HL-60 (cell line): ENCODE results near the gene ACTN2.
A peak's percentile ranks its signal among the peaks of the same experiment; 100 is the strongest.

Experiments used
- DNase-seq, 2 experiments: peaks; one replicate each; pipeline ENCODE4 v3.0.0-alpha.2; 2010 to 2020; ENCODE audit warnings: low read depth in 1 of 2, low spot score in 1 of 2
- H3K27ac ChIP-seq: fragments of 250-450 bp; sonication (Bioruptor Pico); replicated peaks from 2 replicates; pipeline ENCODE4 v1.5.1; 2020; ENCODE audit warnings: mild to moderate bottlenecking, moderate library complexity
- H3K27me3 ChIP-seq: fragments of 250-450 bp; sonication (Bioruptor Pico); 2 replicates; pipeline ENCODE4 v1.5.1; 2021; ENCODE audit warnings: mild to moderate bottlenecking, moderate library complexity; ENCODE audit not compliant: insufficient read depth, poor library complexity, severe bottlenecking
- H3K4me3 ChIP-seq: replicated peaks from 2 replicates; pipeline ENCODE4 v1.5.1; 2011; ENCODE audit warnings: mild to moderate bottlenecking, control low read depth, low read length; ENCODE audit not compliant: insufficient read depth
- CTCF ChIP-seq: IDR thresholded peaks from one replicate; pipeline ENCODE4 v1.5.1; 2011; ENCODE audit warnings: low read length, control low read depth, inconsistent platforms; ENCODE audit not compliant: insufficient read depth
- GABPA ChIP-seq: IDR thresholded peaks from 2 replicates; pipeline ENCODE4 v1.6.1; 2012; ENCODE audit warnings: low read depth
- POLR2AphosphoS5 ChIP-seq: IDR thresholded peaks from 2 replicates; pipeline ENCODE4 v1.6.1; 2012; ENCODE audit warnings: low read depth
- REST ChIP-seq: IDR thresholded peaks from 2 replicates; pipeline ENCODE4 v1.6.1; 2012; ENCODE audit warnings: low read depth; ENCODE audit not compliant: insufficient replicate concordance
- SPI1 ChIP-seq: IDR thresholded peaks from 2 replicates; pipeline ENCODE4 v1.6.1; 2012; ENCODE audit warnings: low read depth, mild to moderate bottlenecking, borderline replicate concordance

ACTN2 gene

GRCh38 chr1:236727521-236727920, 41.2 kb downstream of the ACTN2 start:
- DNase-seq = peak in 1 of 2 experiments; percentile 36
- Histone ChIP-seq H3K27me3 (no peaks in the 10 kb centered on the region), H3K4me3 (no peak overlapping the region), H3K27ac (no peak overlapping the region)
- TF ChIP-seq CTCF = no peak
- TF ChIP-seq GABPA = no peak
- TF ChIP-seq REST = no peak
- TF ChIP-seq POLR2AphosphoS5 = no peak
- TF ChIP-seq SPI1 = no peak

- Histone ChIP-seq H3K27ac (no peak overlapping the region), H3K27me3 (no peaks in the 10 kb centered on the region), H3K4me3 (no peak overlapping the region)
- TF ChIP-seq CTCF = no peak
- TF ChIP-seq GABPA = no peak
- no peak for TF ChIP-seq POLR2AphosphoS5
- TF ChIP-seq REST = no peak
- TF ChIP-seq SPI1 = no peak
- no peak for DNase-seq
These were observed 42.5 kb downstream of the ACTN2 start for GRCh38 chr1:236728752-236729151.

- no peak for DNase-seq
- no peak overlapping the region for H3K4me3 ChIP-seq
- no peaks in the 10 kb centered on the region for H3K27me3 ChIP-seq
- no peak overlapping the region for H3K27ac ChIP-seq
- TF ChIP-seq GABPA (no peak), POLR2AphosphoS5 (no peak), REST (no peak), CTCF (no peak), SPI1 (no peak)
These were observed 47.4 kb downstream of the ACTN2 start for GRCh38 chr1:236733653-236734052.
